Erythroblast (primary cell): ENCODE results near the gene GALNT16.

ENCODE experiments used
- GATA1 ChIP-seq: IDR thresholded peaks from 2 replicates; pipeline ENCODE4 v1.6.1; 2011; ENCODE audit warnings: low read depth, mild to moderate bottlenecking, control low read depth, low read length, moderate library complexity
- POLR2A ChIP-seq: IDR thresholded peaks from 2 replicates; pipeline ENCODE4 v1.6.1; 2011; ENCODE audit warnings: mild to moderate bottlenecking, low read length

DNA sequence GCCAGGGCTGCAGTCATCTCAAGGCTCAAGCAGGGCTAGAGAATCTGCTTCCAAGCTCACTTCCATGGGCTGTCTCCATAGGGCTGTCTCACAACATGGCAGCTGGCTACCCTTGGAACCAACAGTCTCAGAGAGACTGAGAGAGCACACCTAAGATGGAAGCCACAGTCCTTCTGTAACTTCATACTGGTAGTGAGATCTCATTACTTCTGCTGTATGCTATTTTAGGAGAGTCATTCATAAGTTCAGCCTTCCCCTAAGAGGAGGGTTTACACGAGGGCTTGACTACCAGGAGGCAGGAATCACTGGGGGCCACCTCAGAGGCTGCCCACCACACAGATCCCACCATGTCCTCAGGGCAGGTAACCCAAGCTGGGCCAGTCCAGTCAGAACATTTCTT, 108.4 kb downstream of the GALNT16 start:
- TF ChIP-seq POLR2A, result no peak
- no peak for TF ChIP-seq GATA1
